A673 (cell line): ENCODE data around the gene LARP4B.

ENCODE experiments used
- EZH2 ChIP-seq: fragments of 200-600 bp; sonication (generic); IDR thresholded peaks from 2 replicates; pipeline ENCODE4 v1.6.1; 2017; ENCODE audit warnings: borderline replicate concordance, low read depth, mild to moderate bottlenecking, mixed read lengths, antibody characterized with exemption, low read length; ENCODE audit not compliant: poor library complexity, severe bottlenecking
- TF ChIP-seq, protein P1 (sequence below): fragments of 300-800, 200-600 bp; sonication (generic); conservative IDR thresholded peaks from 2 replicates; pipeline ENCODE4 v1.5.1; 2017; ENCODE audit warnings: low read depth, mild to moderate bottlenecking, antibody characterized with exemption, low read length, moderate library complexity, mixed read lengths

DNA sequence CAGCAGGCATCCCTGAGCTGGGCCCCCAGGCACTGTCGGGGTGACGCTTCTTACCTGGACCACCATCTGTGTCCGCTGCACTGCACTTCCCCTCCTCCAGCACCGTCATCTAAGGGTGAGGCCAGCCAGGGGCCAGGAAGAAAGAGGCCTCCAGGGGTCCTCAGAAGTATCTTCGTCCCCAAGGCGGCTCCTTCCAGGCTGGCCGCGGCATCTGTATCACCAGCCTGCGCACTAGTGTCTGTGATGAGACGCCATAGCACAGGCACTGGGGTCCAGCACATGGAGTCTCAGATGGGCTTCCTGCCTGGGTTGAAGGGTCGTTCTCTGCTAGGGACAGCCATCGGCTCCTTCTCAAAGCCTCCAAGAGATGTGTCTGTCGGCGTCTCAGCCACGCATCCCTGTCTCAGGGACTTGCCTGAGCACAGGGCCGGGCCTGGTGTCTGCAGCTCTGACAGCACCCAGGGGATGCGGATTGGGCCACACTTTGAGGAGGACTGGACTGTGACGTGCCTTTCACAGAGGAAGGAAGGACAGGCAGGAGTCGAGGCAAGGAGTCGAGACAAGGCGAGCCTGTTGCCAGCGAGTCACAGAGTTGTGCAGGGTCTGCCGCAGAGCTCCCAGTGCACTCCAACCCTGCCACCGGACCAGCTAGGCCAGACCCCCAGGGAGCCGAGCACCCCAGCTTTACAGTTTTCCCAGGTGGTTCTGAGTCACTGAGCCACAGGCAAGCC lies 140.5 kb downstream of the LARP4B start:
- no peak for TF ChIP-seq EZH2
- TF ChIP-seq, protein P1, sequence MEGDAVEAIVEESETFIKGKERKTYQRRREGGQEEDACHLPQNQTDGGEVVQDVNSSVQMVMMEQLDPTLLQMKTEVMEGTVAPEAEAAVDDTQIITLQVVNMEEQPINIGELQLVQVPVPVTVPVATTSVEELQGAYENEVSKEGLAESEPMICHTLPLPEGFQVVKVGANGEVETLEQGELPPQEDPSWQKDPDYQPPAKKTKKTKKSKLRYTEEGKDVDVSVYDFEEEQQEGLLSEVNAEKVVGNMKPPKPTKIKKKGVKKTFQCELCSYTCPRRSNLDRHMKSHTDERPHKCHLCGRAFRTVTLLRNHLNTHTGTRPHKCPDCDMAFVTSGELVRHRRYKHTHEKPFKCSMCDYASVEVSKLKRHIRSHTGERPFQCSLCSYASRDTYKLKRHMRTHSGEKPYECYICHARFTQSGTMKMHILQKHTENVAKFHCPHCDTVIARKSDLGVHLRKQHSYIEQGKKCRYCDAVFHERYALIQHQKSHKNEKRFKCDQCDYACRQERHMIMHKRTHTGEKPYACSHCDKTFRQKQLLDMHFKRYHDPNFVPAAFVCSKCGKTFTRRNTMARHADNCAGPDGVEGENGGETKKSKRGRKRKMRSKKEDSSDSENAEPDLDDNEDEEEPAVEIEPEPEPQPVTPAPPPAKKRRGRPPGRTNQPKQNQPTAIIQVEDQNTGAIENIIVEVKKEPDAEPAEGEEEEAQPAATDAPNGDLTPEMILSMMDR: no peak
